GM21528 (cell line): ENCODE measurements around the gene DDX53.

Source experiments
- ATAC-seq: cut with Tn5 transposase; IDR thresholded peaks from one replicate; pipeline ENCODE4 v1.9.1; 2021; ENCODE audit warnings: mild to moderate bottlenecking, moderate library complexity; ENCODE audit not compliant: unreplicated experiment, low FRiP score

The DDX53 gene

GRCh38 chrX:23048806-23049573 lies 49.2 kb downstream of the DDX53 start:
- ATAC-seq = no peak

- ATAC-seq = no peak
These were observed 52.6 kb downstream of the DDX53 start for GRCh38 chrX:23052324-23052723.
